NCI-H748 (cell line): ENCODE results near the gene CNTN2.

Source experiments
- DNase-seq: peaks from one replicate; lab custom pipeline; 2025; ENCODE audit not compliant: unreplicated experiment; lab: John Stamatoyannopoulos, UW

The CNTN2 gene

GRCh38 chr1:205020466-205020865, 22.5 kb upstream of the CNTN2 start:
- no peak for DNase-seq

DNA sequence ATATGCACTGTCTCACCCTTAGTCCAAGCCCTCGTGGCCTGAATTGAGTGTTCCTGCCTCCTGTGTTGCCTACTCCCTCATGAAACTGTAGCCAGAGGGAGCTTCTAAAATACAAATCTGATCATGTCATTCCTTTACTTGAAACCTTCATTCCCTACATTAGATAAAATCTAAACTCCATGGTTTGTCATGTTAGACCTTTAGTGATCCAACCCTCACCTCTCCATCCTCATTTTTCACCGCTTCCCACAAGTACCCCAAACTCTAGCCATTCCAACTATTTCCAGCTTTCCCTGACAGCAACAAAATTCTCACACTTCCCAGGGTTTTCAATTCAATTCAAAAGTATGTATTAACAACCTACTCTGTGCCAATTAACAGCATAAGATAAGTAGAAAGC, 18.3 kb upstream of the CNTN2 start:
- DNase-seq: no peak

GRCh38 chr1:205025239-205025638, 17.8 kb upstream of the CNTN2 start:
- no peak for DNase-seq

DNA sequence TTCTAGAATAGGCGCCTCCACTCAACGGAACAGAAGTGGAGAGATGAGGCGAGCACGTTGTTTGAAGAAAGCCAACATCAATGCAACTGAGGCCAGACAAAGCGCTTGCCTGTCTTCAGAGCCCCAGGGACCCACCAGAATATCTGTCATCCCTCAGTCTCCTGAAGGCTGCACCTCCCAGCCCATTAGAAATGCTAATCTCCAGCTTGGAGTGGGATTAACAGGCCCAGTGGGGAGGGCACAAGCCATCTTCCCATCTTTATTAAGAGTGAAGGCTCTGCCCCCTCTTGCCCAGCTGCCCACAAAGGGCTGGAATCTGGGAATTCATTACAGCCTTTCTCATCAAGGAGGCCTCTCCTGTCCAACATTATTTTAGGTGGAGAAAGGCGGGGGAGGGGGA, 16.8 kb upstream of the CNTN2 start:
- DNase-seq: no peak

- DNase-seq: no peak
Measured at GRCh38 chr1:205028390-205028789, 14.6 kb upstream of the CNTN2 start.

- DNase-seq: no peak
Measured at GRCh38 chr1:205028924-205029323, 14.1 kb upstream of the CNTN2 start.

- DNase-seq: no peak
Measured at GRCh38 chr1:205030241-205030640, 12.8 kb upstream of the CNTN2 start.

DNA sequence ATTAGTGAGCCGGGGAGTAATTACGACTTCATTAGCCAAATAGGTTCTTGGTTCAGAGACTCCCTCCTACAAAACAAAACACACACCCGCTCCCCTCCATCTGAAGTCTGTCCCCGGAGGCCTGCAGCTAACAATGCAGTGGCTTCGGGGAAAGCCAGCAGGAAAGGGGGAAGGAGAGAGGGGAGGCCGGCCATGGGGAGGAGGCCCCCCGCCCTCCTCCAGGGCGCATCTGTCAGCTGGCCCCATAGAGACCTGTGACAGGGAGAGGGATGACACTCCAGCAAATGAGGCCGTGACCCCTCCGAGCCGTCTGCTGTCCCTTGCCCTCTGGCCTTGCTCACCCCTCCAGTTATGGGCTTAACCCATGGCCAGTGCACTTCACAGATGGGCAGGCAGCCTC, 12.1 kb upstream of the CNTN2 start:
- no peak for DNase-seq

DNA sequence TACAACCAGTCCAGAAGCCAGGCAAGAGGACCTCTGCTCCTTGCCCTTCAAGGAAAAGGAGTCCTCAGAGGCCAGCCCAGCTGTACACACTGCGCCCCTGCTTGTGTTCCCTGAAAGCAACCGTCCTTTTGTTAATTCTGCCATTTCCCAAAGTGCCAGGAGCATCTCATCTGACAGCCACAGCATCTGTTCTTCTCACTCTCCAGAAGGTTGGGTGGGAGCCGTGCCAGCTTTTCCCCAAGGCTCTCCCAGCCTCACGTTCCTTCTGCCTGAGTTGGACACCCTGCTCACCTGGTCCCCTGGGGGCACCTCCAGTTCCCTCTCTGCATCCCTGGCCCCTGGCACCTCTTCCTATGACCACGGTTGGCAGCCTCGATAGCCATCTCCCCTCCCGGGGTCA, 10.5 kb upstream of the CNTN2 start:
- DNase-seq: no peak

DNA sequence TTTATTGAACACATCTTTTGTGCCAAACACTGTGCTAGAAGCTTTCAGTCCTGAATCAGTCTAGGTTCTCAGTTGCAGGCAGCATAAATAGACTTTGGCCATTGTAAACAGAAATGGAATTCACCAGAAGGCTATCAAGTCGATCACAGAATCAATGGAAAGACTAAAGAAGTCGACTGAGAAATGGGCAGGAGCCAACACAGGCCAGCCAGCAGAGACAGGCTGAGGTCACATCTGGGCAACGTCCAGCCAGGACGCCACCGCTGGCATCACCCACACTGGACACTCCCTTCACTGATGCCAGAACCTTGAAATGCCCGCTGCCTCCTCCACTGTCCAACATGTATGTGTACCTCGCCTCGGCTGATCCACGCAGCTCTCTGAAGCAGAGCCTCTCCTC, 5.5 kb upstream of the CNTN2 start:
- no peak for DNase-seq

- DNase-seq: no peak
Measured at GRCh38 chr1:205038132-205038786, 4.8 kb upstream of the CNTN2 start.

DNA sequence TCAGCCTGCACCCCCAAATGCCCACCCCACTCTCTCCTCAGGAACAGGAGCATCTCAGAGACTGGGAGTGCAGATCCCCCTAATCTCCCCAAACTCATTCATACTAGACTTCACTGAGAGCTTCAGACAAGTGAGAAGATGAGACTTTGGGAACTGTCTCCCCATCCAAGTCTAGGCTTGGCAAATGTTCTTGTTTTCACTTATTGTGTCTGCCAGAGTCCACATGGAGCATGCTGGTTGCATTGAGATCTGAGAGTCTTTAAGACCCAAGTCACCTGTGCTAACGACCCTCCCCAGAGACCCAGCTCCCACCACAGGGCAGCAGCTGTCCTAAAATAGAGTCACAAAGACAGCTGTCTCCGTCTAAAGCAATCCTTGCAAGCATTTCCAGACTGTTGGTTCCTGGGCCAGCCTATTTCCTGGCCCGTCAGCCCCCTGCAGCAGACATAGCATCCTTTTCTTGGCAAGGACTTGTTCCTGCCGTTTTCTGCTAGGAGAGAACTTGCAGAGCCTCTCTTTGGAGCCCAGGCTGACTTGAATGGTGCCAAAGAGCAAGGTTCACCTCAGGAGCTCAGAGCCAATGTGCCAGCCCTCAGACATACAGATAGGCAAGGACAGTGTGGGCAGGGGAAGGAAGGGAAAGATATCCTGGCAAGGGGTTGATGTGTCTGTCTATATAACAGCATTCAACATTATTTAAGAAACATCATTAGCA, 1.9 kb upstream of the CNTN2 start:
- no peak for DNase-seq

DNA sequence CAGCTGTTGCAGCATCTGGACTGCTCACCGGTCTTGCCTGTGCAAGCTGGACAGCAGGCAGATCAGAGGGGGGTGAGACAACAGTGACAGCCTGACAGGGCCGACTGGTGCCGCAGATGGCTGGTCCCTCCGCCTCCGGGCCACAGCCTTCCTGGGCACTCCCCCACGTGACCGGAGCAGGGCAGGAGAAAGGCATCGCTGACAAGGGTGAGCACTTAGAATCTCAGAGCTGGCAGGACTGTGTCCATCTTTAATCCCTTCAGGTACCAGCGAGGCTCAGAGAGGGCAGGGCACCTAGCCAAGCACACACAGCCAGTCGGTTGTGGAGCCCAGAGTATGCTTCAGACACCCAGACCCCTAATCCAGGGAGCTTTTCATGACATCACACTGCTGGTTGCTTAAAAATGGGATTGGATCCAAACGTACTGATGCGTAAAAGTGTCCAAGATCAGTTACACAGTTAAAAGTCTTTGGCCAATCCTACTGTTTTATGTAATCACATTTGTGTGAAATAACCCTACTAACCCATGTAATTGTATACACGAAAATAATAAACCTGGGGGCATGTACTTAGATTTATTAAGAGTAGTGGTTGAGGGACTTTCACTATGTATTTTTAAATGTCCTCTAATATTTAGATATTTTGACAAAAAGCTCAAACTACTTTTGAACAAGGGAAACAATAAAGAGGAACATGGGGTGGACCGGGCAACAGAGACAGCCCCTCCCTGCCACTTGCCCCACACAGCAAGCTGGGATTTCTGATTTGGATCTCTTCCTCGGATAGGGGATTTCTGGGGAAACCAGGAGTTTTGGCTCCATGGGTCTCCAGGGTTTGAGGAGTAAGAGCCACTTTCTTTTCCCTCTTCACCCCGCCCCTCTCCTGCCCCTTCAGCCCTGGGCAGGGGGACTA, 758 bp upstream of the CNTN2 start:
- DNase-seq: no peak

- no peak for DNase-seq
Measured at GRCh38 chr1:205043866-205044265, 854 bp downstream of the CNTN2 start.

DNA sequence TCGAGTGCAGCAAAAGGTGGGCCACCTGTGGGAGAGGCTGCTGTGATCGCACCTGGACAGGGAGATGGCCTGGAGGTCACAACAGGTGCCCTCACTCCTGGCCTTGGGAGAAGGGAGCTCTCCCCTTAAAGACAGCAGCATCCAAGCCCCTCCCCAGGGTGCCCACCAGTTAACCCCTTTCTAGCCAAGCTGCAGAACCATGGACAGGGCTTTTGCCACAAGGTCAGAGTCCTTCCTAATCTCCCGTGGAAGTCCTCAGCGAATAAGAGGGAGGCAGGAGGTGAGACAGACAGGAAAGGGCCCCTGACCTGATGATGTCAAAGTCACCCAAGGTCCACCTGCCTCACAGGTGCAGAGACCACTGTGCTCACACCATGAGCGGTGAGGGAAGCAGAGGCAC, 1.7 kb downstream of the CNTN2 start:
- DNase-seq: no peak

DNA sequence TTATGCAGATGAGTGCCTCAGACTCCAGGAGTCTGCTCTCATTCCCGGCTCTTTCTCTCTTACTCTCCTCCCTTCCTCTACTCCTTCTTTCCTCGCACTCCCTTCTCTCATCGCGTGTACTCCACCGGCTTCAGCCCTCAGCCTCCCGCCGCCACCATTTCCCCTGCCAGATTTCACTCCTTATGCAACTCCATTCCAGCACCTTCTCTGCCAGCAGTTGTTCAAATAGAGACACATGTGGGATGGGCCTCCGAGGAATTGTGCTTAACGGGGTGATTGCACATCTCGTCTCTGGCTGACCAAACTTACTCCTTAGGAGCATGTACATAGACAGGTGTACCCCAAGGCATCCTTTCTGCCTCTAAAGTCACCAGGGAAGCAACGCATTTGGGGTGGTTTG, 2.1 kb downstream of the CNTN2 start:
- DNase-seq: no peak

- DNase-seq: no peak
Measured at GRCh38 chr1:205046870-205047269, 3.9 kb downstream of the CNTN2 start.

DNA sequence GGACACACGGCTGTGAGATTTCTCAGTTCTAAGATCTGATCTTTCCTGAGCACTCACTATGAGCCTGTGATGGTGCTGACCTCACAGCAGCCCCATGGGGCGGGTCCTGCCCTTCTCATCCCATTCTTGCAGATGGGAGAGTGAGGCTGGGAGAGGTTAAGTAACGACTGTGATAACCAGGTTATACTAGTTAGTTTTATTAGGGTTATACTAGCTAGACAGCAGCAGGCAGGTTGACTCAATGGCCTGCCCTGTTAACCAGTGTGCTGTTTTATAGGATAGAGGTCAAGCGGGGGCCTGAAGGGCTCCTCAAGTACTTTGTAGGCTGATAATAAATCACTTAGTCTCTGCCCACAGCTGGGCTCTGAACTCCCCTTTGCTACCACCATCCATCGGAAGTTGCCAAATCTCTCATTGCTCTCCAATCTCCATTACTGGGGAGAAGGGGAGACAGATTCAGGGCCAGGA, 4.8 kb downstream of the CNTN2 start:
- no peak for DNase-seq

- DNase-seq: no peak
Measured at GRCh38 chr1:205048382-205048781, 5.4 kb downstream of the CNTN2 start.

DNA sequence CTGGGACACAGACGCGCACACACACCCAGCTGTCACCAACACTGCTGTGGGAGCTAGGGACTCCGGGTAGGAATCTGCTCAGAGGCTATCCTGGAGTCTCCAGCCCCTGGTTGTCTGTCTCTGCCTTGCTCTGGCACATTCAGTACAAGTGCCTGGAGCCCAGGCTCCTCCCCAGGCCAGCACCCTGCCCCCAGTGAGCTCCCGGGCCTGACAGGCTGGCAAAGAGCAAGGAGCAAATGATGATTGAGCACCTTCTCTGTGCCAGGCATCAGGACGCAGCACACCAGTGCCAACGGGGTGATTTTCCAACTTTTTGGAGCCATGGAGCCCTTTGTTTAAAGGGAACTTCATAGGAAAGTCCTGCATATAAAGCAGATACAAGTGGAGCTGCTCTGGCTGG, 6.5 kb downstream of the CNTN2 start:
- no peak for DNase-seq

DNA sequence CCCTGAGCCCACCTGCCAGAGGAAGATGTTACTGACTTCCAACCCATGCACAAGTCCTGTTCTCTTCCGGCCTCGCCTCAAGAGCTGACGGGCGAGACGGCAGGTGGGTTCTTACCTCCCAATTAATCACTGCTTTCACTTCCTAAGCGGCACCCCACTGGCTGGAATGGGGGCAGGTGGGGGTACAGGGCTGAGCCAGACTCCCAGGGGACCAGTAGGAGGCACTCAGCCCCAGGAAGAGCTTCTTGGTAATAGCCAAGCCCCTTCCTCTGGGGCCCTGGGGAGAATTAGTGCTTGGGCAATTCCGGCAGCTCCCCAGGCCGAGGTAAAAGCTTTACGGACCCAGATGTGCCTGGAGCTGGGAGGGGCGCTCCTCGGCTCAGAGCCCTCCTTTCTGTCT, 9.7 kb downstream of the CNTN2 start:
- no peak for DNase-seq

DNA sequence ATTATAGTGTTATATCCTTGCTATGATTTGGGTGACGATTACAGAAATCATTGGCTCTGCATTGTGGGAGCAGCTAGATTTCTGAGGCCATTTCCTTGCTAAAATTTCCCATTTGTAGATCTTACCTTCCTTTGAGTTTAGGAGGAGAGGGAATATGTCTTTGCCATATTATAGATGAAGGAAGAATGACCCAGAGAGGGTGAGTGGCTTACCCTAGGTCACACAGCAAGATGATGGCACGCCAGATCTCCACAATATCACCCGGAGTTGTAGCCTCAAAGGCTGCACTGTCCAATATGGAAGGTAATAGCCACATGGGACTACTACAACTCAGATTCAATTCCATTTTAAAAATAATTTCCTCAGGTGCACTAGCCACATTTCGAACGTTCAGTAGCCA, 10.3 kb downstream of the CNTN2 start:
- no peak for DNase-seq
